NCI-H2196 treated with DMSO at 0.1 percent for 48 hours (cell line): Measurements from ENCODE around the gene IFT57.
A peak's percentile ranks its signal among the peaks of the same experiment; 100 is the strongest.
"Not testable (repeated sequence)": the region's sequence is repeated elsewhere in the genome, so short reads cannot be mapped to it uniquely, and the experiment has no call there.

Experiments used
- DNase-seq: peaks from one replicate; lab custom pipeline; 2025; ENCODE audit not compliant: unreplicated experiment; lab: John Stamatoyannopoulos, UW

IFT57 gene

GRCh38 chr3:108221911-108222852 is at the start of gene IFT57:
Gene IFT57, minus strand, starts transcription at chr3:108222424. Its CDS starts 102 bp downstream, at chr3:108222322.
- peak; percentile 99 for DNase-seq

GRCh38 chr3:108271626-108272025 is 49.4 kb upstream of the IFT57 start:
- no peak for DNase-seq

- not testable (repeated sequence) for DNase-seq
These were observed 46.0 kb upstream of the IFT57 start for GRCh38 chr3:108268235-108268634.

GRCh38 chr3:108264534-108265298 is 42.5 kb upstream of the IFT57 start:
- not testable (repeated sequence) for DNase-seq

- DNase-seq: no peak
These were observed 32.9 kb upstream of the IFT57 start for GRCh38 chr3:108255131-108255530.

- DNase-seq: no peak
These were observed 29.6 kb upstream of the IFT57 start for GRCh38 chr3:108251844-108252243.

- no peak for DNase-seq
These were observed 29.0 kb upstream of the IFT57 start for GRCh38 chr3:108251265-108251664.

GRCh38 chr3:108250626-108251025 is 28.4 kb upstream of the IFT57 start:
- no peak for DNase-seq

- no peak for DNase-seq
These were observed 21.0 kb upstream of the IFT57 start for GRCh38 chr3:108243243-108243642.

- DNase-seq: no peak
These were observed 20.6 kb upstream of the IFT57 start for GRCh38 chr3:108242776-108243175.

- no peak for DNase-seq
These were observed 19.5 kb upstream of the IFT57 start for GRCh38 chr3:108241721-108242120.

GRCh38 chr3:108241146-108241545 is 18.9 kb upstream of the IFT57 start:
- no peak for DNase-seq

- DNase-seq: no peak
These were observed 16.9 kb upstream of the IFT57 start for GRCh38 chr3:108239082-108239481.

- DNase-seq: no peak
These were observed 13.1 kb upstream of the IFT57 start for GRCh38 chr3:108235290-108235689.

- DNase-seq: no peak
These were observed 12.2 kb upstream of the IFT57 start for GRCh38 chr3:108234387-108234957.

- DNase-seq: no peak
These were observed 6.1 kb upstream of the IFT57 start for GRCh38 chr3:108228286-108228685.

- DNase-seq: no peak
These were observed 4.9 kb upstream of the IFT57 start for GRCh38 chr3:108227131-108227530.

GRCh38 chr3:108225221-108225620 is 3.0 kb upstream of the IFT57 start:
- DNase-seq: no peak

- DNase-seq: no peak
These were observed 1.7 kb upstream of the IFT57 start for GRCh38 chr3:108223928-108224327.

GRCh38 chr3:108222853-108223565 is 785 bp upstream of the IFT57 start:
- DNase-seq: no peak

GRCh38 chr3:108221393-108221792 is 831 bp downstream of the IFT57 start:
- DNase-seq: no peak
